HEK293T (cell line): ENCODE data around the gene UBE2L6.

Source experiments
- CTCF ChIA-PET: fragments of 350-600 bp; formaldehyde crosslinking; extraction: SDS; loops from one replicate; lab custom pipeline; 2021; ENCODE audit warnings: antibody characterized with exemption, inconsistent platforms; lab: Yijun Ruan, JAX
- POLR2A ChIA-PET: fragments of 350-600 bp; formaldehyde crosslinking; extraction: SDS; loops from one replicate; lab custom pipeline; 2020; ENCODE audit warnings: antibody characterized with exemption, inconsistent platforms; lab: Yijun Ruan, JAX
- DNase-seq: peaks from one replicate; pipeline ENCODE4 v3.0.0; 2012; ENCODE audit warnings: mixed read lengths; ENCODE audit errors: extremely low spot score
- ARNT ChIP-seq: fragments of 450-650 bp; IDR thresholded peaks from 2 replicates; pipeline ENCODE4 v1.6.1; 2017; ENCODE audit warnings: mild to moderate bottlenecking
- BHLHE40 ChIP-seq: fragments of 450-650 bp; IDR thresholded peaks from 2 replicates; pipeline ENCODE4 v1.6.1; 2016; ENCODE audit warnings: mild to moderate bottlenecking, moderate library complexity, borderline replicate concordance
- CTBP1 ChIP-seq: fragments of 450-650 bp; IDR thresholded peaks from 2 replicates; pipeline ENCODE4 v1.6.1; 2016; ENCODE audit warnings: borderline replicate concordance
- ELF4 ChIP-seq: fragments of 450-650 bp; IDR thresholded peaks from 2 replicates; pipeline ENCODE4 v1.6.1; 2017; ENCODE audit warnings: antibody characterized with exemption
- FOXA1 ChIP-seq: fragments of 450-650 bp; IDR thresholded peaks from 2 replicates; pipeline ENCODE4 v1.6.1; 2016; ENCODE audit warnings: mild to moderate bottlenecking
- FOXK2 ChIP-seq: fragments of 450-650 bp; IDR thresholded peaks from 2 replicates; pipeline ENCODE4 v1.6.1; 2016; ENCODE audit warnings: mild to moderate bottlenecking
- FOXM1 ChIP-seq: fragments of 450-650 bp; IDR thresholded peaks from 2 replicates; pipeline ENCODE4 v1.6.1; 2017; ENCODE audit warnings: mild to moderate bottlenecking, borderline replicate concordance
- HDGF ChIP-seq: fragments of 450-650 bp; IDR thresholded peaks from 2 replicates; pipeline ENCODE4 v1.6.1; 2017; ENCODE audit warnings: antibody characterized with exemption, borderline replicate concordance
- L3MBTL2 ChIP-seq: fragments of 450-650 bp; conservative IDR thresholded peaks from 2 replicates; pipeline ENCODE4 v1.6.1; 2016; ENCODE audit warnings: mild to moderate bottlenecking
- LEF1 ChIP-seq: fragments of 450-650 bp; IDR thresholded peaks from 2 replicates; pipeline ENCODE4 v1.6.1; 2017; ENCODE audit warnings: mild to moderate bottlenecking, borderline replicate concordance
- NFRKB ChIP-seq: fragments of 450-650 bp; IDR thresholded peaks from 2 replicates; pipeline ENCODE4 v1.6.1; 2016; ENCODE audit warnings: mild to moderate bottlenecking, moderate library complexity
- SP1 ChIP-seq: fragments of 450-650 bp; IDR thresholded peaks from 2 replicates; pipeline ENCODE4 v1.6.1; 2017
- SUZ12 ChIP-seq: fragments of 450-650 bp; IDR thresholded peaks from 2 replicates; pipeline ENCODE4 v1.6.1; 2016; ENCODE audit warnings: mild to moderate bottlenecking
- TARDBP ChIP-seq: fragments of 450-650 bp; IDR thresholded peaks from 2 replicates; pipeline ENCODE4 v1.6.1; 2016
- ZNF384 ChIP-seq: fragments of 450-650 bp; IDR thresholded peaks from 2 replicates; pipeline ENCODE4 v1.6.1; 2016
- TF ChIP-seq, protein P1 (sequence below): fragments of 450-650 bp; IDR thresholded peaks from 2 replicates; pipeline ENCODE4 v1.6.1; 2016

UBE2L6 gene

DNA sequence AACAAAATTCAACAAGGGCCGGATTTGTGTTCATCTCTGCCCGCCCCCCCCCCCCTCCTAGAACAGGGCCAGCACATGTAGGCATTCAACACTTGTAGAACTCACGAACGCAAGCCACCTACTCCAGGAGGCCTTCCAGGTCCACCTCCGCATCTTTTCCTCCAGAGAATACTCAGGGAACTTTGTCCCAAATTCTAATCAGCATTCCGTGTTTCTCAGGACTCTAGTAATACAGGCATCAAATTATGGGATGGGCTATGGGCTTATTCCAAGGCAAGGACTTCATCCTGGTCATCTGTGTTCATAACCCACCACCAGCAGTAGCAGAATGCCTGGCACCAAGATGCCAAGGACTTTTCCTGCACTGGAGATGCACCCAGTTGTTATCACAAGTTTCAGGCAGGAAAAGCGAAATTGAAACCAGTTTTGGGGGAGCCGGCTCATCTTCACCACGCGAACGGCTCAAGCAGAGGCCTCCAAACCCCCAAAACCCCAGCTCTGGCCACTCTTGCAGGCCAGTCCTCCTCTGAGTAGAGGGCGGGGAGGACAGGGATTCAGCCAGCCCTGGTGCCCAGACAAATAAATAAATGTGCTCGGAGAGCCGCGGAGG, 462 bp downstream of the UBE2L6 start:
- ChIA-PET CTCF (interaction anchor here (0.5 to 3.0 kb wide), 8 partner anchors 15 to 81 kb away, joined by 3 to 59 read pairs (median 6); no protein-coding TSS in a partner anchor), POLR2A (interaction anchor here (0.6 to 2.2 kb wide), 3 partner anchors 51 to 77 kb away, joined by 3 to 22 read pairs (median 8); partner anchors contain the start of gene SLC43A1)
- TF ChIP-seq, protein P1, sequence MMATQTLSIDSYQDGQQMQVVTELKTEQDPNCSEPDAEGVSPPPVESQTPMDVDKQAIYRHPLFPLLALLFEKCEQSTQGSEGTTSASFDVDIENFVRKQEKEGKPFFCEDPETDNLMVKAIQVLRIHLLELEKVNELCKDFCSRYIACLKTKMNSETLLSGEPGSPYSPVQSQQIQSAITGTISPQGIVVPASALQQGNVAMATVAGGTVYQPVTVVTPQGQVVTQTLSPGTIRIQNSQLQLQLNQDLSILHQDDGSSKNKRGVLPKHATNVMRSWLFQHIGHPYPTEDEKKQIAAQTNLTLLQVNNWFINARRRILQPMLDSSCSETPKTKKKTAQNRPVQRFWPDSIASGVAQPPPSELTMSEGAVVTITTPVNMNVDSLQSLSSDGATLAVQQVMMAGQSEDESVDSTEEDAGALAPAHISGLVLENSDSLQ, result no peak
- TF ChIP-seq TARDBP (no peak), SP1 (no peak), LEF1 (no peak)
- DNase-seq, result no peak

DNA sequence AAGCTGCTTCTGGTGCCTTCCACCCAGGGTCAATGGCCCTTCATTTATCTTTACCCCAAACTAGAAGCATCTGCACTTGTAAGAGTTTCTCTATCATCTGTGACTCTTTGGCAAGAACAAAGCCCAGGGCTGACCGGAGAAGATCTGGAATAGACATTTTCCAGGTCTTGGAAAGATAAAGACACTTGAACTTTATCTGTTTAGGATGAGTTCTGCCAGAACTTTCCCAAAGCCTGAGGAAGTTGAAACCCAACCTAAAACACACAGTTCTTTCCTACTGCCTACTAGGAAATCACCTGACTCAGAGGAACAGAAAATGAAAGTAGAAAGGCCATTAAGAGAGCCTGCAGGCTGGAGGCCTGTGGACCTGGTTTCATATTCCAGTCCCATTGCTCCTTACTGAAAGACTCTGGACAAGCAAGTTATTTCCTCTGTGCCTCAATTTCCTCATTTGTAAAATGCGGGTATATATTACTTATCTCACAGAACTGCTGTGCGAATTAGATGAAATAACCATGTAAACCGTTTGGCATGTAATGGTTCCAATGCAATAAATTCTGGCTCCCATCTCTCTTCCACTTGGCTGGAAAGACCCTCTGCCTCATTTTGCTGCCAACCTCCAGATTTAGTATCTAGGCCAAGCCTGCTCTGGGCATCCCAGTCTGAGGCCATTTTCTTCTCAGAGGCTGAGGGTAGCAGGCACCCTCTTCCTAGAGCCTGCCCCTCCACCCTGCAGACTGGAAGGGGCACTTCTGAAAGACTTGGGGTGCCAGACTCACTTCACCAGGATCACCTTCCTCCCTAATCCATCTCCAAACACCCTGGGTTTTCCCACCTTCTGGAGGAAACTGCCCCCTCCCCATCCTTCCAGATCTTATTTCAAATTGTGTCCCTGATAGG, 1.2 kb downstream of the UBE2L6 start:
- POLR2A ChIA-PET, result interaction anchor here (0.6 to 2.2 kb wide), 2 partner anchors 51 to 78 kb away, joined by 3 to 8 read pairs; partner anchors contain the start of gene SLC43A1
- no peak for DNase-seq

DNA sequence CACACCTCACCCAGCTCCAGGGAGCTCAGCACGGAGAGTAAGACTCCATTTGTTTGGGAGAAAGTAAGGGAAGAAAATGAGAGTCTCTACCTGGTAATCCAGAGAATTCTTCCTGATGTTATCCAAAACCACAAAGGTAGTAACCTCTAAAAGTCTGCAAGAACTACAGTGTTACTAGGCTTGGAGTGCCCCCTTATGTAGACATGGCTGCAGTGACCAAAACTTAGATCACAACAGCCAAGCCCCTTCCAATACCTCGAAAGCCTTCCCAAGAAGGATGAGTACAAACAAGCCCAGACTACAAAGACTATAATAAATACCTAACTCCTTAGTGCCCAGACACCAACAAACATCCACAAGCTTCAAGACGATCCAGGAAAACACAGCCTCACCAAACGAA, 4.9 kb downstream of the UBE2L6 start:
- TF ChIP-seq FOXA1, result no peak
- no peak for TF ChIP-seq TARDBP
- ChIA-PET CTCF (interaction anchor here (0.6 kb wide), 1 partner anchor 90 kb away, joined by 5 read pairs; no protein-coding TSS in a partner anchor), POLR2A (no interaction called here)
- DNase-seq, result no peak

More for the DNA sequence above, 1.2 kb downstream of the UBE2L6 start:
- CTCF ChIA-PET, result interaction anchor here (1.1 kb wide), 1 partner anchor 78 kb away, joined by 4 read pairs; no protein-coding TSS in a partner anchor
- TF ChIP-seq HDGF, result no peak
- TF ChIP-seq ARNT, result no peak
- no peak for TF ChIP-seq SP1
- no peak for TF ChIP-seq ELF4
- no peak for TF ChIP-seq ZNF384
- TF ChIP-seq TARDBP, result no peak
- TF ChIP-seq LEF1, result no peak
- TF ChIP-seq, protein P1, result no peak
- no peak for TF ChIP-seq CTBP1
- TF ChIP-seq BHLHE40, result no peak
- TF ChIP-seq FOXK2, result no peak
- TF ChIP-seq SUZ12, result no peak
- no peak for TF ChIP-seq FOXM1
- no peak for TF ChIP-seq L3MBTL2
- TF ChIP-seq FOXA1, result no peak
- no peak for TF ChIP-seq NFRKB

DNA sequence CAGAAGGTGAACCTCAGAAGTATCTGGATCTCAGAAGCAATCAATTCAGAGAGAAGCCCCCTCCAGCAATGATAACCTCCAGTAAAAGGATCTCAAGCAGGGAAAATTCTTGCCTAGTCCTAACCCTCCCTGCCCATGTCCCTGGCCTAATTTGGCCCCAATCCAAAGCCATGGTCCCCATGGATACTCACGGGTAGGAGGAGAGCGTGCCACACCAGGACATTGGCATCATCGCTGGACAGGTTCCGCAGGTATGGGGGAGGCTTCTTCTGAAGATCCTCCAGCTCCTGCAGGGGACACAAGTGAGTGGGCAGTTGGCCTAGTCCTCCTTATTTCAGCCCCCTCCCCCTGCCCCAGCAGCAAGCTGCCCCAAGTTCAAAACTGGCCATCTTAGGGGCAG, 7.3 kb downstream of the UBE2L6 start:
- POLR2A ChIA-PET, result no interaction called here
- DNase-seq, result no peak
- TF ChIP-seq, protein P1, result no peak
- TF ChIP-seq L3MBTL2 (no peak), NFRKB (no peak), FOXA1 (no peak), ELF4 (no peak), FOXK2 (no peak), ARNT (no peak), LEF1 (no peak), BHLHE40 (no peak), SUZ12 (no peak), TARDBP (no peak), SP1 (no peak), ZNF384 (no peak), CTBP1 (no peak), FOXM1 (no peak), HDGF (no peak)
- CTCF ChIA-PET, result no interaction called here

DNA sequence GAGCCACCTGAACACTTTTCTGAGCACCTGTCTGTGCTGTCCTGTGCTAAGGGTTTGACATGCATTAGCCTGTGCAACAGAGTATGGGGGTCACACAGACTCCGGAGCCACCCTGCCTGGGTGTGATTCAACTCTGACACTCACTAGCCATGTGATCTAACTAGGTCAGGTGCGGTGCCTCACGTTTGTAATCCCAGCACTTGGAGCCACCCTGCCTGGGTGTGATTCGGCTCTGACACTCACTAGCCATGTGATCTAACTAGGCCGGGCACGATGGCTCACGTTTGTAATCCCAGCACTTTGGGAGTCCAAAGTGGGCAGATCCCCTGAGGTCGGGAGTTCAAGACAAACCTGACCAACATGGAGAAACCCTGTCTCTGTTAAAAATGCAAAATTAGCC, 11.4 kb downstream of the UBE2L6 start:
- POLR2A ChIA-PET, result no interaction called here

More for the DNA sequence above, 11.4 kb downstream of the UBE2L6 start:
- CTCF ChIA-PET, result no interaction called here
- DNase-seq, result no peak
- TF ChIP-seq, protein P1, result no peak
- no peak for TF ChIP-seq FOXM1
- no peak for TF ChIP-seq HDGF
- no peak for TF ChIP-seq BHLHE40
- TF ChIP-seq ZNF384, result no peak
- TF ChIP-seq SUZ12, result no peak
- TF ChIP-seq NFRKB, result no peak
- TF ChIP-seq CTBP1, result no peak
- no peak for TF ChIP-seq LEF1
- no peak for TF ChIP-seq L3MBTL2
- TF ChIP-seq SP1, result no peak
- TF ChIP-seq ELF4, result no peak
- no peak for TF ChIP-seq TARDBP
- no peak for TF ChIP-seq FOXK2
- no peak for TF ChIP-seq ARNT
- no peak for TF ChIP-seq FOXA1
